Measurements from ENCODE around the gene TMEM100. TPM values are rescaled to one million over a fixed set of nuclear protein-coding genes. Genes with fewer than 3 reads are reported as not detected.

The TMEM100 gene
- total RNA-seq, 1 experiment from 2014 or later: not detected

- POLR2A ChIA-PET (ENCODE audit: unreplicated experiment): no interaction called here
- Histone ChIP-seq H3K4me2 (ENCODE audit: low read length) (no peak overlapping the region), H3K27ac (ENCODE audit: low read length) (no peak overlapping the region), H4K20me1 (ENCODE audit: low read length) (no peaks in the 10 kb centered on the region), H3F3A (ENCODE audit: low read length, unreplicated experiment) (no peaks in the 10 kb centered on the region), H3K9me3 (ENCODE audit: low read length) (no peaks in the 10 kb centered on the region), H3K4me3 (ENCODE audit: low read length) (no peak overlapping the region), H3K9ac (ENCODE audit: low read length) (no peak overlapping the region), H3K36me3 (ENCODE audit: low read depth, low read length) (no peaks in the 10 kb centered on the region), H3K79me2 (ENCODE audit: low read length) (no peaks in the 10 kb centered on the region), H2AFZ (ENCODE audit: low read length) (no peak overlapping the region), H3K27me3 (ENCODE audit: low read length) (peaks cover 7% of the 10 kb centered on the region; the same call in 1 of the 2 replicates), H3K9me2 (replicated peaks; ENCODE audit: low read length) (no peaks in the 10 kb centered on the region), H3K4me1 (ENCODE audit: insufficient read depth, low read length) (peaks cover 22% of the 10 kb centered on the region)
- ATAC-seq (no peak), DNase-seq (no peak)
- CTCF ChIA-PET: no interaction called here
- intact Hi-C loops (cut with micrococcal nuclease): no loop called here
- no peak for TF ChIP-seq CTCF (conservative IDR thresholded peaks at IDR 0.05; ENCODE audit: low read depth, low read length)
- no TSS peak for BruUV-seq (replicated peaks)
These were observed 6.8 kb upstream of the TMEM100 start for GRCh38 chr17:55729484-55729883.

- CTCF ChIA-PET: no interaction called here
These were observed 6.2 kb upstream of the TMEM100 start for GRCh38 chr17:55728833-55729232.

GRCh38 chr17:55728361-55728760 is 5.7 kb upstream of the TMEM100 start:
- DNase-seq (no peak), ATAC-seq (no peak)
- ChIA-PET POLR2A (ENCODE audit: unreplicated experiment) (no interaction called here), CTCF (no interaction called here)
- Histone ChIP-seq H3K4me1 (ENCODE audit: insufficient read depth, low read length) (peaks cover 16% of the 10 kb centered on the region), H2AFZ (ENCODE audit: low read length) (no peak overlapping the region), H3K27ac (ENCODE audit: low read length) (no peak overlapping the region), H4K20me1 (ENCODE audit: low read length) (no peaks in the 10 kb centered on the region), H3K9ac (ENCODE audit: low read length) (no peak overlapping the region), H3K27me3 (ENCODE audit: low read length) (peaks cover 18% of the 10 kb centered on the region; the same call in 1 of the 2 replicates), H3F3A (ENCODE audit: low read length, unreplicated experiment) (no peaks in the 10 kb centered on the region), H3K4me3 (ENCODE audit: low read length) (no peak overlapping the region), H3K79me2 (ENCODE audit: low read length) (no peaks in the 10 kb centered on the region), H3K36me3 (ENCODE audit: low read depth, low read length) (no peaks in the 10 kb centered on the region), H3K4me2 (ENCODE audit: low read length) (no peak overlapping the region), H3K9me2 (replicated peaks; ENCODE audit: low read length) (no peaks in the 10 kb centered on the region), H3K9me3 (ENCODE audit: low read length) (no peaks in the 10 kb centered on the region)
- no TSS peak for BruUV-seq (replicated peaks)
- no peak for TF ChIP-seq CTCF (conservative IDR thresholded peaks at IDR 0.05; ENCODE audit: low read depth, low read length)
- no peak for TF ChIP-seq EZH2 (IDR thresholded peaks at IDR 0.05; ENCODE audit: low read length, unreplicated experiment)
- TF ChIP-seq EZH2phosphoT487 (IDR thresholded peaks at IDR 0.05; ENCODE audit: borderline replicate concordance, low read length): no peak
- intact Hi-C loops (cut with micrococcal nuclease): no loop called here

More at GRCh38 chr17:55728833-55729232, 6.2 kb upstream of the TMEM100 start:
- no peaks in the 10 kb centered on the region for H3K9me3 ChIP-seq (ENCODE audit: low read length)
- POLR2A ChIA-PET (ENCODE audit: unreplicated experiment): no interaction called here
- DNase-seq: no peak
- H3K9ac ChIP-seq (ENCODE audit: low read length): no peak overlapping the region
- no peak for ATAC-seq
- BruUV-seq (replicated peaks): no TSS peak
- TF ChIP-seq CTCF (conservative IDR thresholded peaks at IDR 0.05; ENCODE audit: low read depth, low read length) (no peak), EZH2 (IDR thresholded peaks at IDR 0.05; ENCODE audit: low read length, unreplicated experiment) (no peak), EZH2phosphoT487 (IDR thresholded peaks at IDR 0.05; ENCODE audit: borderline replicate concordance, low read length) (no peak)
- H3K4me2 ChIP-seq (ENCODE audit: low read length): no peak overlapping the region
- no peaks in the 10 kb centered on the region for H3K9me2 ChIP-seq (replicated peaks; ENCODE audit: low read length)
- H3K4me1 ChIP-seq (ENCODE audit: insufficient read depth, low read length): peaks cover 16% of the 10 kb centered on the region
- peaks cover 13% of the 10 kb centered on the region; the same call in 1 of the 2 replicates for H3K27me3 ChIP-seq (ENCODE audit: low read length)
- no peaks in the 10 kb centered on the region for H4K20me1 ChIP-seq (ENCODE audit: low read length)
- no peak overlapping the region for H3K4me3 ChIP-seq (ENCODE audit: low read length)
- intact Hi-C loops (cut with micrococcal nuclease): no loop called here
- no peaks in the 10 kb centered on the region for H3K36me3 ChIP-seq (ENCODE audit: low read depth, low read length)
- no peaks in the 10 kb centered on the region for H3K79me2 ChIP-seq (ENCODE audit: low read length)
- H2AFZ ChIP-seq (ENCODE audit: low read length): no peak overlapping the region
- H3F3A ChIP-seq (ENCODE audit: low read length, unreplicated experiment): no peaks in the 10 kb centered on the region
- H3K27ac ChIP-seq (ENCODE audit: low read length): no peak overlapping the region

Data from PC-3 (cell line).